HG02623 (cell line): Measurements from ENCODE around the gene ZNF541.

Experiments used
- ATAC-seq: cut with Tn5 transposase; IDR thresholded peaks from one replicate; pipeline ENCODE4 v1.9.1; 2021; ENCODE audit warnings: moderate library complexity; ENCODE audit not compliant: unreplicated experiment

The ZNF541 gene, protein sequence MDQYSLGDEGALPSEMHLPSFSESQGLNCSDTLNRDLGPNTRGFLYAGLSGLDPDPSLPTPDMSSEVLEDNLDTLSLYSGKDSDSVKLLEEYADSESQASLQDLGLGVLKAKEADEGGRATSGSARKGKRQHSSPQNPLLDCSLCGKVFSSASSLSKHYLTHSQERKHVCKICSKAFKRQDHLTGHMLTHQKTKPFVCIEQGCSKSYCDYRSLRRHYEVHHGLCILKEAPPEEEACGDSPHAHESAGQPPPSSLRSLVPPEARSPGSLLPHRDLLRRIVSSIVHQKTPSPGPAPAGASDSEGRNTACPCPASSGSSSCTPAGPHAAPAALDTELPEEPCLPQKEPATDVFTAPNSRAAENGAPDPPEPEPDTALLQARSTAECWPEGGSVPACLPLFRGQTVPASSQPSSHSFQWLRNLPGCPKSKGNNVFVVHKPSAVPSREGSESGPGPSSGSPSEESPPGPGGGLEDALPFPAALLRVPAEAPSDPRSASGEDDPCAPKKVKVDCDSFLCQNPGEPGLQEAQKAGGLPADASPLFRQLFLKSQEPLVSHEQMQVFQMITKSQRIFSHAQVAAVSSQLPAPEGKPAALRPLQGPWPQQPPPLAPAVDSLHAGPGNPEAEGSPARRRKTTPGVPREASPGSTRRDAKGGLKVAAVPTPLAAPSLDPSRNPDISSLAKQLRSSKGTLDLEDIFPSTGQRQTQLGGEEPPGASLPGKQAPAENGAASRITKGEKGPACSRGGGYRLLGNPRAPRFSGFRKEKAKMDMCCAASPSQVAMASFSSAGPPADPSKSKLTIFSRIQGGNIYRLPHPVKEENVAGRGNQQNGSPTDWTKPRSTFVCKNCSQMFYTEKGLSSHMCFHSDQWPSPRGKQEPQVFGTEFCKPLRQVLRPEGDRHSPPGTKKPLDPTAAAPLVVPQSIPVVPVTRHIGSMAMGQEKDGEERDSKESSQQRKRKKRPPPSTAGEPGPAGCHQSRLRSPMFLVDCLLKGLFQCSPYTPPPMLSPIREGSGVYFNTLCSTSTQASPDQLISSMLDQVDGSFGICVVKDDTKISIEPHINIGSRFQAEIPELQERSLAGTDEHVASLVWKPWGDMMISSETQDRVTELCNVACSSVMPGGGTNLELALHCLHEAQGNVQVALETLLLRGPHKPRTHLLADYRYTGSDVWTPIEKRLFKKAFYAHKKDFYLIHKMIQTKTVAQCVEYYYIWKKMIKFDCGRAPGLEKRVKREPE (N-terminal part only)

DNA sequence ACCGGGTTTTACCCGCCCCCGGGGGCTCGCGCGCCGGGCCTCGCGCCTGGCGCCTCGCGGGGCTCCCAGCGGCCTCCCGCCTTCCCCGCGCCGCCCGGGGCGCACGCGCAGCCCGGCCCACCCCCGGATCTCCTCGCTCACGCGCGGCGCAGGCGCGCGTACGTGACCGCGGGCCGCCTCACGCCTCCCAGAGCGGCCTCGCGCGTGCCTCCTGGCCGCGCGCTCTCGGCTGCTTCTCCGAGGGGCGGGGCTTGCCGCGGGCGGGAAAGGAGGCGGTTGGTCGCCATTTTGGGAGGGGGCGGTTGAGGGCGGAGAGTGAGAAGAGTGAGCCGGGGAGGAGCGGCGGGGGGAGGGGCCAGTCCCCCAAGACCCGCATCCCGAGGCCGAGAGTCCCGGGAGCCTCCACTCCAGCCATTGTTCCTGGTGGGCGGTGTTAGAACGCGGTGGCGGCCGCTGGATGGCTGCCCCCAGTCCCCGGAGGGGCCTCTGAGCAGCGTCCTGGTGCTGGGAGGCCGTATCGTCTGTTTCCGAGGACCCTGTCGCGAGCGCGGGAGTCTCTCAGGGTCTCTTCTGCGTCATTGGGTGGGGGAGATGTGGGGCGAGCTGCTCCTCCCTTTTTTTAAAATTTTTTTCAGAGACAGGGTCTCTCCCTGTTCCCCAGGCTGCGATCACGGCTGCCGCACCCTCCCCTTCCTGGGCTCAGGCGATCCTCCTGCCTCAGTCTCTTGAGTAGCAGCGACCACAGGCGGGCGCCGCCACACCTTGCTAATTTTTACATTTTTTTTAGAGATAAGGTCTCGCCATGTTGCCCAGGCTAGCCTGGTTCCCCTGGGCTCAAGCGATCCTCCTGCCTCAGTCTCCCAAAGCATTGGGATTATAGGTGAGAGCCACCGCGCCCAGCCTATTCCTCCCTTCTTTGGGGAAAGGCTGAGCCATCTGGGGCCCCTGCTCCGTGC, at the start of gene ZNF541:
ZNF541 (minus strand) TSS at position 78 of the 956 bp plus-strand sequence. CDS start 17,292 bp downstream, outside the sequence.
- ATAC-seq, result no peak

DNA sequence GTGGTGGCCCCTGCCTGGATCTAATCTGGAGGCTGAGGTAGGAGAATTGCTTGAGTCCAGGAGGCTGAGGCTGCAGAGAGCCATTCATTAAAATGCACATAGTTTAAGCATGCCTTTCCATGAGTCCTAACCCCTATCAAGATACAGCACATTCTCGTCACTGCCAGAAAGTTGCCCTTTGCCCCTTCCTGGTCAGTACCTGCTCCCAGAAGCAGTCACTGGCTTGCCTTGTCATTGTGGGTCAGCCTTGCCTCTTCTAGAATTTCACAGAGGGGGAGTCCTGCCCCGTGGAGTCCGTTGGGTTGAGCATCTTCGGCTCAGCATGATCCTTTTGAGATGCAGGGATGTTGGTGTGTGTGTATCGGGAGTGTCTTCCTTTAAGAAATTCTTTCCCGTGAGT, 46.8 kb upstream of the ZNF541 start:
- ATAC-seq, result no peak

DNA sequence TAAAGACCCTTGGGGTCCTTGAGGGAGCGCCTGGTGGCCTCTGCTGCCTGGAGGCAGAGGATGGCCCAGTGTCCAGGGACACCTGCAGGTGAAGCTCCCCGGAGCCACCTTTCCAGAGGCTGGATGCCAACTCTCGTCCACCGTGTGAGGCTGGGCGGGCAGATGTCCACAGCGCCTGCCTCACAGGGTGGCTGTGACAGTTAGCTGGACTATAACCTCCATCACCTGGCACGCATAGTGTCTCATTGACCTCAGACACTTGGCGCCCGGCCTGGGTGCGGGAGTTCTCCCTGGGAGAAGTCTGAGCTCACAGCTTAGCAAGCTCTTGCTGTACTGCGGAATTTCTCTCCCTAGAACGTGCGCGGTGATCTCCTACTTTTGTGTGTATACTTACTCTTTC, 45.8 kb upstream of the ZNF541 start:
- ATAC-seq, result no peak

DNA sequence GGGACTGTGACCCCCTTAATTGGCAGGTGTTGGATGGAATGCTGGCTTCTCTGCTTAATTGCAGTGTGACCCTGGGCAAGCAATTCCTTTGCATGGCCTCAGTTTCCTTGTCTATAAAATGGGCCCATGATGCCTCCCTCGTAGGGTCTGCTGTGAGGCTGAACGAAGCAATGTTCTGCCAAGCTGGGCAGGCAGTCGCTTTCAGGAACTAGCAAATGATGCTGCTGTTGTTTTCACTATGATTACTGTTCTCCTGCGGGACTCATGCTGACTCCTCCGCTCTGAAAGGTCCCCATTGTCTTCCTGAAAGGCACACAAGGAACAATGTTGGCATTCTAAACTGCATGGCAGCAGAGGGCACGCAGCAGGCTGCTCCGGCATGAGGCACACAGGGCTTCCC, 42.8 kb upstream of the ZNF541 start:
- no peak for ATAC-seq

DNA sequence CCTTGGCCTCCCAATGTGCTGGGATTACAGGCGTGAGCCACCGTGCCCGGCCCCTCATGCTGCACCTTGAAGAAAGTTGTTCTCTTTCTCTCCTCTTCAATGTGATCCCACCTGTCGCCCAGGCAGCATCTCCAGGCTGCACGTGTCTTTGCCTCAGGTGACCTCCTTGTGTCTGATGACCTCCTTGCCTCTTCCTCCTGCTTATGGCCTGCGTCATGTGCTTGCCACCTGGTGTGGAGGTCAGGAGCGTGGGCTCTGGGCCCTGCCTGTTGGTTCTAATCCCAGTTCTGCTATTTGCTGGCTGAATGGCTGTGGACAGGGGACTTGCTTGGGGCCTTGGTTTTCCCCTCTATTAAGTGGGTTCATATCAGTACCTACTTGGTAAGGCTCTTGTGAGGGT, 42.3 kb upstream of the ZNF541 start:
- ATAC-seq, result no peak

DNA sequence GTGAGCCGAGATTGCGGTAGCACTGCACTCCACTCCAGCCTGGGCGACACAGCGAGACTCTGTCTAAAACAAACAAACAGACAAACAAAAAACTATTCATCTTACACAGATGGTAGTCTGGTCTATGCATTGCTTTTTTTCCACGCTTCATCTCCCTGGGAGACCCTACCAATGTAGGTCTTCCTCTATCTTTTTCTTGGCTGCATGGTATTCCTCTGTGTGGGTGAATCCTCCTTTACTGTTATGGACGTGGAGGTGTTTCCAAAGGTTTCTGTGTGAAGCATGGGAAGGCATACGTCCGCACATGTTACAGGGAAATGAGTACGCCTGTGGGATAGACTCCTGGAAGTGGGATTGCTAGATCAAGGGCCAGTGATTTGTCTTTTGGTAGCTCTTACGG, 41.6 kb upstream of the ZNF541 start:
- ATAC-seq, result no peak

DNA sequence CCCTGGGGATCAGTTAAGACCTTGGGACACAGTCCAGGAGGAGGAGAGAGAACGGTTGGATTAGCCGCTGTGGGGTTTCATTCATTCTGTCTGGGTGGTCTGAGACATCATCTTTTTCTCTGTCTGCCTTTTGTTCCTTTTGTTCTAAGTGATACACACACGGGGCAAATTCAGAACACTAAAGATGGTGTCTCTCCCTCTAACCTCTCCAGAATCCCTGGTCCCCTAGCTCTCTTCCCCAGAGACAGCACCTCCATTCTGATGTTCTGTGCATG, 41.0 kb upstream of the ZNF541 start:
- no peak for ATAC-seq

DNA sequence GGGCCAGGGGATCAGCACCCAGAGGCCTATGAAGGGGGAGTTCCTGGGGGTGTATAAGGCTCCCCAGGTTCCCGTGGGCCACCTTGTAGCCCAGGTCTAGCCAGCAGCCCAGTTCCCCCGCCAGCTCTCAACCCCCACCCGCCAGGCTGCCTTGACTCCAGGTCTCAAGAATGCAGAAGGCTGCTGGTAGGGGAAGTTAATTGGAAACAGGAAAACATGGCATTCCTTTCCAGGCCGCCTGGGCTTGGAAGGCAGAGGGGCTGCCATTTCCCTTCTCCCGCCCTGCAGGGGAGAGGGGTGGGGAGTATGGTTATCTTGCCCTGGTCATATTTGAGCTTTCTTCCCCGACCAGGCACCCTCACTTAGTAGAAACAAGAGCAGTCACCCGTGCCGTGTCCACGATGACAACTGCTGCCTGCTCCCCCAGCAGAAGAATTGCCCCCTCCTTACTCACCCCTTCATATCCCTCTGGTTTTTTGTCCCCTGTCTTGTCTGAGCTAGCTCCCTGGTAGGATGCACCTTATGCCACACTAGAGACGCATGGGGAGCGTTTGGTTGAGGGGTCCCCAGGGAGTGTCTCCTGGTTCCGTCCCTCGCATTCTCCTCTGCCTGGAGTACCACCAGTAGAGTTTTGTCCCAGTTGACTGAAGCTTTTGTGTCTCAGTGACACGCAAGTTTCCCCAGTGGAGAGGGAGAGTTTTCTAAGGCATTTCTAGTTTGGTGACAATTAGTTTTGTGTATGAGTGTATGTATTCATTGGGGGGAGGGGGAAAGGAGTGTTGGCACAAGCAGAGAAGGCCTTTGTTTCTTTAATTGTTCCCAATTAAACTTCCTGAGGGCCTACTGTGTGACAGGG, 40.4 kb upstream of the ZNF541 start:
- ATAC-seq, result no peak

DNA sequence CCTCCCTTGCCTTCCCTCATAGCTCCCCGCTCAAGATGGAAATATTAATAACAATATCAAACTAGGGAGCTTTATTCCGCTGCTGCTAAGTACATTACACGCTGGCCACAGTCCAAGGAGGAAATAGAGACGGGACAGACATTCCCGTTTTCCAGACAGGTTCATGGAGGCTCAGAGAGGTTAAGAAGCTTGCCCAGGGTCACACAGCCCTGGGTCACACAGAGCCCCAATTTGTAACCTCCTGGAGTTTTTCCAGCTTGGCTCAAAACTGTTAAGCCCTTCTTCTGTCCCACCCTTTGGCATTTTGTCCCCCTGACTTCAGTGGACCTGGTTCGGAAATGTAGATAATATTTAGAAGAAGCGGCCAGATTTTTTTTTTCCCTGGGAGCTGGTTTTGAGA, 38.0 kb upstream of the ZNF541 start:
- ATAC-seq, result no peak

DNA sequence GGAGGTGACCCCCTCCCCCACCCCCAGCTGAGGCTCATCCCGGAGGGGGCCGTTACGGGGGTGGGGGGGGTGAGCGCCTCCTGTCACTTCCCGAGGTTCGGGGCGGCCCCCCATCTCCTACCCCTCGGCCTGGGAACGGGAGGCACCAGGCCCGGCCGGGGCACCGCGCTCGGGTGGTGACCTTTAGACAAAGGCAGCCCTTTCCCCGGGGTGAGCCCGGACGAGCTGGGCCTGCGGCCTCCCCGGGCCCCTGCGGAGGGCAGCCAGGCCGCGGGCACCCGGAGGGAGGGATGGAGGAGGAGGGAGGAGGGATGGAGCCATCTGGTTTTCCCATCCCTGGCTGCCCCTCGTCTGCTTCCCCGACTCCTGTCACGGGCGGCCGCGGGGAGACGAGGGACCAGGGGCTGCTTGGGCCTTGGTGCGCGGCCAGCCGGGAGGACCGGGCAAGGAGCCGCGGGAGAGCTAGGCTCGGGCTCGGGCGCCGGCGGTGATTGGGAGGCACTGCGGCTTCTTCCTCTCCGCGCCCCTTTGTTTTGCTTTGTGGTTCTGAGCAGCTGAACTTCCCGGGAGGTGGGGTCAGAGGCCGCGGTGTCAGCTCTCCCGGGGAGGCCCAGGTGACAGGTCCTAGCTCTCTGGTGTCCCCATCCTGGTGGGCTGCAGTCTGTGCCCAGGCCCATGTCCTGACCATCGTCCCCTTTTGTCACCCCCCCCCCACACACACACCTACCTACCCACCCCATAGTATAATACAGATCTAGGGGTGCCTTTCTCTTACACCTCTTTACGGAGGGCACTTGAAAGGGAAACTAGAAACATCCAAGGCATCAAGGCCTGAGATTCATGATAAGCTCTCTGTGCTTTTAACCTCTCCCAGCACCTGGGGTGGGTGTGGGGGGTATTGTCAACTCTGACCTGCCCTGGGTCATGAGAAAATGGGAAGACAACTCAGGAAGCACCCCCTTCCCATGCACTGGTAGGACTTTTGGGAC, 37.3 kb upstream of the ZNF541 start:
- no peak for ATAC-seq

DNA sequence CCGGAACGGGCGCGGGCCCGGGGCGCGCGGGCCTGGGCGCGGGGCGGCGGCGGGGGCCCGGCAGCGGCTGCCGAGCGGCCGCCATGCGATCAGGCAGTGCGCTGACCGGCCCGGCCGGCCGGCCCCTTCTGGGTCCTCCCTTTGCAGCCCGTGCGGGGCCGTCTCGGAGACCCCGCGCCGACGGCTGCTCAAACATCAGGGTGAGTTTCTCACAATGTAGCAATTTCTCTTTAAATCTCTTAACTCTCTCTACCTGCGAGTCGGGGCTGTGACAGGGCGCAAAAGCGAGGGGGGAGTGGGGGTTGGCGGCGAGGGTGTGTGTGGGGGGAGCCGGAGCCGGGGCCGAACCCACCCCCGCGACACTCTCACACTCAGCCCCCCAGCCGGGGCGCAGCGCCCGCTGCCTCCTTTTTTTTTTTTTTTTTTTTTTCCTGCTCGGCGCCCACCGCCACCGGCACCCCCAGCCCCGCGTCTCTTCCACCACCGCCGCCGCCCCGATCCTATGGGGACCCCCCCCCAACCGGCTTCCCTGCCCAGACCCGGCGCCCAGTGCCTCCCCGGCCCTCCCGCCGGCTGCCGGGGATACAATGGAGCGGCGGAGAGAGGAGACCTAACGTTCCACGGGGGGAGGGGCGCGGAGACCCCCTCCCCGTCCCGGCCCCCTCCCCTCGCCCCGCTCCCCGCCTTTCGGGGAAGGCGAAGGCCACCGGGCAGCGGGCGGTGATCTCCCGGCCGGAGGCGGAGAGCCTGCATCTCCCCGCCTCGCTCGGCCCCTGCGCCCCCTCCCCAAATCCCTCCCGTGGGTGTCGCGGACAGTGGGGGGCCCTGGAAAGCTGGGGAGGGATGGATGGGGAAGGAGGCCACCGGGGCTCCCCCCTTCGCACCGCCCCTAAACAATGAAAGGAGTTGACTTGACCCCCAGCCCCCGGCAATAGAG, 36.3 kb upstream of the ZNF541 start, which contains the start of gene BICRA:
BICRA (plus strand) TSS at position 166 of the 937 bp plus-strand sequence. CDS start 64,441 bp downstream, outside the sequence.
- peak; percentile 29 for ATAC-seq

DNA sequence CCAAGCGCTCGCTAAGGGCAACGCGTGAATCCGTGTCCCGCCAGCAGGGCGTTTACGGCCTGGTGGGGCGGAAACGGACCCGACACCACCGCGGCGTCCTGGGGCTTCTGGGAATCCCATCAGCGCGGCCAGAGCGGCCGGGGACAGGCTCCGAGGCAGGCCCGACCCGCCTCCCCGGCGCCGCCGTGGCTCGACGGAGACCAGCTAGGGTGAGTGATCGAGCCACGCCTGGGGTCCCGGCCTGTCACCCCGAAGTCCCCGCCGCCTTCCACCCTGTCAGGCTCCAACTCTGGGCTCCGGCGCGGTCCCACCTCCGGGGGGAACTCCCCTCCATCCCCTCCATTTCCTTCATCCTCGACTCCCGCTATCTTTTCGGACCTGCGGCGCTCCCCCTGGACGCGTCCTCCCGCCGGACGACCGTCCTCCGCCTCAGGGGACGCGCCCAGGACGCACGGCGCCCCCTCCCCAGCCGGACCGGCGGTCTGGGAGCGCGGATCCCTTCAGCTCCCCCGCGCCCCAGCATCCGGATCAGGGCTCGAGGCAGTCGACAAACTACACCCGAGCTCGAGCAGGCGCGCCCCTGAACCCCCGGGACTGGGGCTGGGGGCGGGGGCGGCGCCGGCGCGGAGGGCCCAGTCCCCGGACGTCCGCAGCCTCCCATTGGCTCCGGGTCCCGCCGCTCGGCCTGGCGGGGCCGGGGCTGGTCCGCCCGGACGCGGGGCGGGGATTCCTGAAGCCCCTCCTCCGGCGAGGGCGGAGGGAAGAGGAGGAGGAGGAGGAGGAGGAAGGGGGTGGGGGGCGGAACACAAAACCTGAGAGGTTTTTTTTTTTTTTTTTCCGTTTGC, 35.3 kb upstream of the ZNF541 start:
- peak; percentile 81 for ATAC-seq

DNA sequence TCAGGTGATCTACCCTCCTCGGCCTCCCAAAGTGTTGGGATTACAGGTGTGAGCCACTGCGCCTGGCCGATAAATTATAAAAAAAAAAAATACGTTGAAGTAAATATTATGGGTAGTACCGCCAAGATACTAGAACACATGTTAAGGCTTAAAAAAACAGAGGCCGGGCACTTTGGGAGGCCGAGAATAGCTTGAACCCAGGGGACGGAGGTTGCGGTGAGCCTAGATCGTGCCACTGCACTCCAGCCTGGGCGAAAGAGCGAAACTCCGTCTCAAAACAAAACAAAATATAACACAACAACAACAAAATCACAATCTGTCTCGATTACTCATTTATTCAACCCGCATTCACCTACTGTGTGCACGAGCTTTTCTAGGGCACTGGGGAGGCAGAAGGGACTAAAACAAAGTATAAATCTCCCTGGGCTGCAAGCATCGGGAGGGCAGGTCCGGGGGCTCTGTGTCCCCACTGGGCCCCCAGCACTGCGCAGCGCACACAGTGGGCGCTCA, 34.7 kb upstream of the ZNF541 start:
- ATAC-seq, result no peak

DNA sequence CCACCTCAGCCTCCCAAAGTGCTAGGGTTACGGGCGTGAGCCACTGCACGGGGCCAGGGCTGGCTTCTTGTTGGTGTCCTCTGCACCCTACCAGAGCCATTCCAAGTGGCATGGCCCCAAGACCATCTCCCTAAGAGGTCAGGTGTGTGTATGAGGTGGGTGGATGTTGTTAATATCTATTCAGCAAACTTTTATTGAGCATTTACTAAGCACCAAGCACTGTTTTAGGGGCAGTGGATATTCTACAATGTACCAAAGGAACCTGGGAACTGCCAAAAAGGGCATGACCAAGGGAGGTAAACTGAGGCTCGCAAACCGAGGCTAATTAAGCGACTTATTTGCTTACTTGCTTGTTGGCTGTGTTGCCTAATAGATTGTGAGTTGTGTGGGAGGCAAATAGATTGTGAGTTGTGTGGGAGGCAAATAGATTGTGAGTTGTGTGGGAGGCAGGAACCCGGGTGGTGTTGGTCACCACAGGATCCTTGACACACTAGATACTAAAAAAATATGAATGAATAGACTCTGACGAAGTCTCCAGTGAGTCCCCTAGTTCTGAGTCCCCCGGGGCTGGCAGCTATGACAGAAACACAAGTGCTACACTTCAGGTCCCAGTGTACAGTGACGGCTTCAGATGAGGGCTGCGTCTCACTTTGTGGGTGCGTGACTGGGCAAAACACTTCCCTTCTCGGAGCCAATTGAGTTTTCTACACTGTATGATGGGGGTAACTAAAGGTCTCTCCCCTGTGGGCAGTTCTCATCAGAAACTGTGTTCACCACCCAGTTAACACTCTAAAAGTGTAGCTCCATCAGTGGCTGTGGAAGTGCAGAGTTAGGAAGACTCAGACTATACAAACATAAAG, 31.0 kb upstream of the ZNF541 start:
- ATAC-seq, result no peak
